GM19023 (cell line): ENCODE data around the gene TACC3.

ENCODE experiments used
- ATAC-seq: cut with Tn5 transposase; IDR thresholded peaks from one replicate; pipeline ENCODE4 v1.9.1; 2021; ENCODE audit warnings: mild to moderate bottlenecking, moderate library complexity; ENCODE audit not compliant: unreplicated experiment

The TACC3 gene

GRCh38 chr4:1721003-1721665 lies at the start of gene TACC3, which contains the start of gene TMEM129:
Gene TACC3, plus strand, starts transcription at chr4:1721521. Its CDS starts 1,901 bp downstream, at chr4:1723422.
Gene TMEM129, minus strand, starts transcription at chr4:1721323. Its CDS starts 486 bp downstream, at chr4:1720837.
- ATAC-seq = peak; percentile 80

GRCh38 chr4:1673671-1674070 lies 47.6 kb upstream of the TACC3 start:
- ATAC-seq = no peak

GRCh38 chr4:1674682-1675081 lies 46.6 kb upstream of the TACC3 start:
- ATAC-seq = no peak

- no peak for ATAC-seq
Measured at GRCh38 chr4:1675136-1675801, 46.1 kb upstream of the TACC3 start.

- ATAC-seq = no peak
Measured at GRCh38 chr4:1675802-1676137, 45.6 kb upstream of the TACC3 start.

GRCh38 chr4:1676605-1677525 lies 44.5 kb upstream of the TACC3 start:
- ATAC-seq = no peak

GRCh38 chr4:1678244-1678643 lies 43.1 kb upstream of the TACC3 start:
- no peak for ATAC-seq

GRCh38 chr4:1682860-1683259 lies 38.5 kb upstream of the TACC3 start:
- no peak for ATAC-seq

- no peak for ATAC-seq
Measured at GRCh38 chr4:1683261-1683735, 38.0 kb upstream of the TACC3 start.

GRCh38 chr4:1683736-1684505 lies 37.4 kb upstream of the TACC3 start, which contains the start of gene FAM53A:
Gene FAM53A, minus strand, starts transcription at chr4:1684313. Its CDS starts 15,572 bp downstream, at chr4:1668741.
- ATAC-seq = peak; percentile 91

- no peak for ATAC-seq
Measured at GRCh38 chr4:1684506-1685234, 36.7 kb upstream of the TACC3 start.

- no peak for ATAC-seq
Measured at GRCh38 chr4:1685235-1686150, 35.8 kb upstream of the TACC3 start.

- no peak for ATAC-seq
Measured at GRCh38 chr4:1686440-1687036, 34.8 kb upstream of the TACC3 start.

GRCh38 chr4:1690698-1691097 lies 30.6 kb upstream of the TACC3 start:
- ATAC-seq = no peak

- ATAC-seq = no peak
Measured at GRCh38 chr4:1691737-1692373, 29.5 kb upstream of the TACC3 start.

GRCh38 chr4:1693131-1693896 lies 28.0 kb upstream of the TACC3 start:
- ATAC-seq = peak; percentile 72

- ATAC-seq = no peak
Measured at GRCh38 chr4:1695913-1696312, 25.4 kb upstream of the TACC3 start.
